Gastroesophageal sphincter (tissue), 4 donors: Measurements from ENCODE around the gene STUM. TPM values are rescaled to one million over a fixed set of nuclear protein-coding genes. Genes with fewer than 3 reads are reported as not detected.

Source experiments
- ATAC-seq: fragments of 150-250 bp; one replicate; pipeline ENCODE4 v1.9.1; 2016; ENCODE audit warnings: mild to moderate bottlenecking, moderate library complexity
- H3K27ac ChIP-seq, 4 donors: fragments of 200-600 bp; sonication (generic) in 3 of 4; 1 replicate in 3 of 4; 2 replicates in 1 of 4; pipeline ENCODE4 v1.5.1; 2016 to 2019
- H3K27me3 ChIP-seq: fragments of 200-600 bp; sonication (generic); one replicate; pipeline ENCODE4 v1.5.1; 2019
- H3K36me3 ChIP-seq, 2 donors: fragments of 200-600 bp; sonication (generic); one replicate each; pipeline ENCODE4 v1.5.1; 2019; ENCODE audit warnings: control low read depth in 1 of 2
- H3K4me1 ChIP-seq, 3 donors: fragments of 200-600 bp; sonication (generic); 1 replicate in 2 of 3; 2 replicates in 1 of 3; pipeline ENCODE4 v1.5.1; 2016 to 2019; ENCODE audit warnings: control low read depth in 2 of 3
- H3K4me3 ChIP-seq, 2 donors: fragments of 200-600 bp; sonication (generic); one replicate each; pipeline ENCODE4 v1.5.1; 2019; ENCODE audit warnings: mild to moderate bottlenecking in 1 of 2, moderate library complexity in 1 of 2
- H3K9me3 ChIP-seq, 3 donors: fragments of 200-600 bp; sonication (generic); one replicate each; pipeline ENCODE4 v1.5.1; 2017 to 2019; ENCODE audit warnings: control low read depth in 2 of 3
- CTCF ChIP-seq, 4 experiments: fragments of 200-600 bp in 2 of 4; fragments of 450-650 bp in 2 of 4; sonication (generic) in 1 of 4; IDR thresholded peaks; one replicate each; pipeline ENCODE4 v1.5.1; 2017 to 2019; ENCODE audit warnings: antibody characterized with exemption in 4 of 4, mild to moderate bottlenecking in 2 of 4, moderate library complexity in 2 of 4
- EP300 ChIP-seq: sonication (generic); formaldehyde crosslinking; IDR thresholded peaks from one replicate; pipeline ENCODE4 v1.6.1; 2017; ENCODE audit warnings: antibody characterized with exemption, mild to moderate bottlenecking
- POLR2A ChIP-seq, 2 donors: fragments of 450-650 bp; IDR thresholded peaks; one replicate each; pipeline ENCODE4 v1.6.1; 2017; ENCODE audit warnings: antibody characterized with exemption in 2 of 2, mild to moderate bottlenecking in 2 of 2, moderate library complexity in 1 of 2
- POLR2AphosphoS5 ChIP-seq: sonication (generic); formaldehyde crosslinking; IDR thresholded peaks from one replicate; pipeline ENCODE4 v1.6.1; 2017; ENCODE audit warnings: antibody characterized with exemption
- WGBS, 2 donors: methylation state at CpG; one replicate each; pipeline ENCODE4 v1.1.5; 2018; ENCODE audit warnings: low coverage in 1 of 2; 5-methylcytosine and 5-hydroxymethylcytosine counted together
- total RNA-seq, 4 donors: library from RNA; depleted of rRNA; stranded (reverse); fragments of >200 nt; gene quantifications; one replicate each; pipeline ENCODE4 v1.1.0, GENCODE V29; 2016

Gene STUM
- total RNA-seq, 4 donors from 2014 or later: 2.8 to 9.1 (median 4.5) TPM

- ATAC-seq: no peak
- H3K36me3 ChIP-seq: no peaks in the 10 kb centered on the region
- peaks cover 9% of the 10 kb centered on the region for H3K27me3 ChIP-seq
- H3K4me1 ChIP-seq: peaks cover 0 to 43% (median 17%) of the 10 kb centered on the region in 3 donors
- H3K4me3 ChIP-seq: no peak overlapping the region
- TF ChIP-seq EP300: no peak
- TF ChIP-seq POLR2A (IDR thresholded peaks at IDR 0.05): no peak
- TF ChIP-seq POLR2AphosphoS5: no peak
- TF ChIP-seq CTCF (IDR thresholded peaks at IDR 0.05): no peak
- H3K9me3 ChIP-seq: no peaks in the 10 kb centered on the region
- WGBS, 2 donors: 22 to 74% methylated on average over 1 to 3 of the region's 5 CpGs
- H3K27ac ChIP-seq: no peak overlapping the region
Measured at GRCh38 chr1:226545836-226546596, 2.5 kb upstream of the STUM start.

- H3K4me3 ChIP-seq: no peak overlapping the region
- H3K27me3 ChIP-seq: peaks cover 9% of the 10 kb centered on the region
- H3K9me3 ChIP-seq: no peaks in the 10 kb centered on the region
- WGBS, 2 donors: 83 to 85% methylated on average over 4 of the region's 4 CpGs
- TF ChIP-seq POLR2AphosphoS5 (no peak), POLR2A (IDR thresholded peaks at IDR 0.05) (no peak)
- H3K4me1 ChIP-seq: peaks cover 0 to 52% (median 17%) of the 10 kb centered on the region in 3 donors
- H3K27ac ChIP-seq: no peak overlapping the region
- H3K36me3 ChIP-seq: no peaks in the 10 kb centered on the region
- ATAC-seq: no peak
Measured at GRCh38 chr1:226546926-226547325, 1.6 kb upstream of the STUM start.

GRCh38 chr1:226547754-226548191 is 791 bp upstream of the STUM start:
- Histone ChIP-seq H3K27me3 (peaks cover 9% of the 10 kb centered on the region), H3K36me3 (no peaks in the 10 kb centered on the region), H3K4me3 (peak overlapping the region in 1 of 2 donors; percentile 74), H3K27ac (peak overlapping the region in 2 of 4 donors; percentile 84 to 85), H3K9me3 (no peaks in the 10 kb centered on the region), H3K4me1 (peaks cover 0 to 53% (median 15%) of the 10 kb centered on the region in 3 donors)
- peak; percentile 81 for ATAC-seq
- TF ChIP-seq CTCF (IDR thresholded peaks at IDR 0.05): peak; percentile 82 to 95 (median 90)
- no peak for TF ChIP-seq EP300
- TF ChIP-seq POLR2AphosphoS5: peak; percentile 40
- 4 to 5% methylated on average over 4 to 11 of the region's 16 CpGs for WGBS, 2 donors

GRCh38 chr1:226549094-226549936 is 751 bp downstream of the STUM start:
- H3K27me3 ChIP-seq: peaks cover 9% of the 10 kb centered on the region
- H3K27ac ChIP-seq: peak overlapping the region in 3 of 4 donors; percentile 73 to 85 (median 84)
- peak overlapping the region; percentile 41 to 74 for H3K4me3 ChIP-seq
- WGBS, 2 donors: no CpG with 5 or more reads among the region's 73 CpGs
- H3K9me3 ChIP-seq: no peaks in the 10 kb centered on the region
- ATAC-seq: peak; percentile 17
- TF ChIP-seq CTCF (IDR thresholded peaks at IDR 0.05) (peak in 1 of 4 experiments; percentile 21), POLR2AphosphoS5 (no peak)
- H3K4me1 ChIP-seq: peaks cover 0 to 50% (median 14%) of the 10 kb centered on the region in 3 donors
- H3K36me3 ChIP-seq: no peaks in the 10 kb centered on the region

GRCh38 chr1:226549937-226550671 is 1.5 kb downstream of the STUM start:
- Histone ChIP-seq H3K4me1 (peaks cover 0 to 50% (median 14%) of the 10 kb centered on the region in 3 donors), H3K27ac (peak overlapping the region in 3 of 4 donors; percentile 73 to 85 (median 84)), H3K4me3 (peak overlapping the region; percentile 41 to 74), H3K36me3 (no peaks in the 10 kb centered on the region), H3K9me3 (no peaks in the 10 kb centered on the region), H3K27me3 (peaks cover 9% of the 10 kb centered on the region)
- peak; percentile 50 for TF ChIP-seq POLR2AphosphoS5
- peak in 1 of 4 experiments; percentile 35 for TF ChIP-seq CTCF (IDR thresholded peaks at IDR 0.05)
- TF ChIP-seq EP300: no peak
- TF ChIP-seq POLR2A (IDR thresholded peaks at IDR 0.05): no peak
- 9 to 18% methylated on average over 6 to 10 of the region's 21 CpGs for WGBS, 2 donors
- no peak for ATAC-seq
